ENCODE measurements around the gene CBFB. TPM values are rescaled to one million over a fixed set of nuclear protein-coding genes. Genes with fewer than 3 reads are reported as not detected.

CBFB gene
- total and polyA plus RNA-seq, 5 donors from 2014 or later = 60.9 to 108 (median 83.6) TPM

DNA sequence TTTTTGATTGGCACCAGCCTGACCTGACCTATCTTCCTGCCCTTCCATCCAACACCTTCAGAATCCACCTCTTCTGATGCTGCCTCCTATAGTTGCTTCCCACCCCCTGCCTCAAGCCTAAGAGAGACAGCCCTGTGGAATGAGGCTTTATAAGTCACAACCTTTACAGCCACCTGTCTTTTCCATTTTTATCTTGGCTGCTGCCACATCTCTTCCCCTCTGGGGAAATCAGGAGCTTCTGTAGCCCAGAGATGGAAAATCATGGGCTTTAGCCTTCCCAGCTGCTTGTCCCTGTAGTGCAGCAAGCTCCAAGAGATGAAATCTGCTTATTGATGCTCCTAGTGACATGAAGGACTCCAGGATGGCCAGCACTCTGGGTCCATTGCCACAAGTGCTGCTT lies 99.5 kb downstream of the CBFB start:
- Mint-ChIP-seq H3K4me1 (peaks cover 0 to 2% (median 0%) of the 10 kb centered on the region in 4 donors), H3K36me3 (peaks cover 42% of the 10 kb centered on the region), H3K4me3 (no peak overlapping the region), H3K27ac (peak overlapping the region in 1 of 3 donors; percentile 67), H3K9me3 (no peaks in the 10 kb centered on the region), H3K27me3 (no peaks in the 10 kb centered on the region)
- no peak overlapping the region for H3K4me3 ChIP-seq (ENCODE audit: low read depth, low read length)
- no peak overlapping the region for H3K27ac ChIP-seq (ENCODE audit: insufficient read depth, low read length, poor library complexity, severe bottlenecking)
- H3K9me3 ChIP-seq (ENCODE audit: control insufficient read depth in 2 of 2, low read length in 2 of 2) = no peaks in the 10 kb centered on the region
- DNase-seq (no peak), ATAC-seq (ENCODE audit: low read depth in 2 of 2) (no peak)
- H3K36me3 ChIP-seq (ENCODE audit: control insufficient read depth, insufficient read depth, low read length) = peaks cover 50% of the 10 kb centered on the region
- H3K27me3 ChIP-seq (ENCODE audit: control insufficient read depth, insufficient read depth, low read length) = no peaks in the 10 kb centered on the region
- no peaks in the 10 kb centered on the region for H3K4me1 ChIP-seq (ENCODE audit: control insufficient read depth, insufficient read depth, low read length, poor library complexity, severe bottlenecking)

DNA sequence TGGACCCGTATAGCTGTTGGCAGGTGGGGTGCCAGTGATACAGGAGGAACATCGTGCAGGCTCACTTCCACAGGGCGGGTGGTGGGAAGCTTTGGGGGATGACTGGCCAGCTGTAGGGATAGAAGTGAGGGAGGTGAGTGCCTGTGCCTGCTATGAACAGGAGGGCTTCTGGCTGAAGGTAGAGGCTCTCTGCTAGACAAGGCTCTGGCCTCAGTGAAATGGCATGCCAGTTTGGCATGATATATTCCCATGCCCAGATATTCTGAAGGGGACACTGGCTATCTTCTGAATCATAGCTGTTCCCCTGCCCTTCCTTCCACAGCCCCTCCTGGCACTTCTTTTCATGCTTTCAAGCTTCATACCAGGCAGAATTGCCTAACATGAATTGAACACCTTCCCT lies 99.9 kb downstream of the CBFB start:
- ATAC-seq (ENCODE audit: low read depth in 2 of 2) (no peak), DNase-seq (no peak)
- H3K9me3 ChIP-seq (ENCODE audit: control insufficient read depth in 2 of 2, low read length in 2 of 2) = no peaks in the 10 kb centered on the region
- peaks cover 38% of the 10 kb centered on the region for H3K36me3 Mint-ChIP-seq
- no peak overlapping the region for H3K27ac ChIP-seq (ENCODE audit: insufficient read depth, low read length, poor library complexity, severe bottlenecking)
- H3K4me1 Mint-ChIP-seq = no peaks in the 10 kb centered on the region
- H3K4me1 ChIP-seq (ENCODE audit: control insufficient read depth, insufficient read depth, low read length, poor library complexity, severe bottlenecking) = no peaks in the 10 kb centered on the region
- no peaks in the 10 kb centered on the region for H3K9me3 Mint-ChIP-seq
- H3K36me3 ChIP-seq (ENCODE audit: control insufficient read depth, insufficient read depth, low read length) = peaks cover 49% of the 10 kb centered on the region
- no peaks in the 10 kb centered on the region for H3K27me3 ChIP-seq (ENCODE audit: control insufficient read depth, insufficient read depth, low read length)
- H3K4me3 Mint-ChIP-seq = no peak overlapping the region
- H3K4me3 ChIP-seq (ENCODE audit: low read depth, low read length) = no peak overlapping the region
- H3K27ac Mint-ChIP-seq = no peak overlapping the region
- no peaks in the 10 kb centered on the region for H3K27me3 Mint-ChIP-seq

DNA sequence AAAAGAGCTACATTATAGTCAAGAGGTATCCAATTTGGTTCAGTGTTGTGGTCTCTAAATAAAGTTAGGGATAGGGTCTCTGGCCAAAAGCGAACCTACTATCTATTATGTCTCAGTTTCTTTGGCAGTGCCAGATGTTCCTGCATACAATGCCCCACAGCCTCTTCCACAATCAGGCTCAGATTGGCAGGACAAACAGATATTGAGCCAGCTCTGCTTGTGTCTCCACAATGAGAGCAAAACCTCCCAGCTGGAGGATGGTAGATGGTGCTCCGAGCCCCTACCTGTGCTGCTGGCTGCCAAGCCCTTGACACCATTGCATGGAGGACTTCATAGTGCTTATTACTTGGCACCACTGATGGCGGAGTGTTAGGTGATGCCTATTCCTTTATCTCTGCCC lies 100.5 kb downstream of the CBFB start:
- H3K27ac Mint-ChIP-seq = no peak overlapping the region
- no peaks in the 10 kb centered on the region for H3K4me1 Mint-ChIP-seq
- H3K4me3 Mint-ChIP-seq = no peak overlapping the region
- no peaks in the 10 kb centered on the region for H3K9me3 Mint-ChIP-seq
- ATAC-seq (ENCODE audit: low read depth in 2 of 2) (no peak), DNase-seq (no peak)
- H3K27ac ChIP-seq (ENCODE audit: insufficient read depth, low read length, poor library complexity, severe bottlenecking) = no peak overlapping the region
- peaks cover 50% of the 10 kb centered on the region for H3K36me3 ChIP-seq (ENCODE audit: control insufficient read depth, insufficient read depth, low read length)
- no peaks in the 10 kb centered on the region for H3K27me3 Mint-ChIP-seq
- peaks cover 37% of the 10 kb centered on the region for H3K36me3 Mint-ChIP-seq
- H3K9me3 ChIP-seq (ENCODE audit: control insufficient read depth in 2 of 2, low read length in 2 of 2) = no peaks in the 10 kb centered on the region
- no peaks in the 10 kb centered on the region for H3K4me1 ChIP-seq (ENCODE audit: control insufficient read depth, insufficient read depth, low read length, poor library complexity, severe bottlenecking)
- no peak overlapping the region for H3K4me3 ChIP-seq (ENCODE audit: low read depth, low read length)
- H3K27me3 ChIP-seq (ENCODE audit: control insufficient read depth, insufficient read depth, low read length) = no peaks in the 10 kb centered on the region

DNA sequence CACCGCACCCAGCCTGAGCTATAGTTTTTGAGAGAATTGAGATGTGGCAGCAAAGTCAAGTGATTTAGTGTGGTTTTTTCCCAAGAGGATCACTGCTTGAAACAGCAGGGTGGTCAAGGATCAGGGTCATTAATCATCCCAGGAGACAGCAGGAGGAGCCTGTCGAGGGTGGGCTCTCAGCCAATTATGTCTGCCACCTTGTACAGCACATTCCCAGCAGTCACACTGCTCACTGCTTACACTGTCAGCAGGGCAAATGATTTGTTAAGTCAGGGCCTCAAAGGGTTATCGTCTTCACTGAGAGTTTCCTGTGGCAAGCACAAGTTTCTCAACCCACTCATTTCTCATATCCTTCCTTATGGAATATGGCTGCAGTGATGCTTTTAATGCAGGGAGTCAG lies 108.7 kb downstream of the CBFB start:
- no peaks in the 10 kb centered on the region for H3K27me3 ChIP-seq (ENCODE audit: control insufficient read depth, insufficient read depth, low read length)
- no peak overlapping the region for H3K4me3 ChIP-seq (ENCODE audit: low read depth, low read length)
- H3K27ac ChIP-seq (ENCODE audit: insufficient read depth, low read length, poor library complexity, severe bottlenecking) = no peak overlapping the region
- Mint-ChIP-seq H3K27ac (no peak overlapping the region), H3K27me3 (no peaks in the 10 kb centered on the region), H3K4me3 (no peak overlapping the region), H3K4me1 (no peaks in the 10 kb centered on the region), H3K9me3 (no peaks in the 10 kb centered on the region), H3K36me3 (peaks cover 54% of the 10 kb centered on the region)
- DNase-seq (no peak), ATAC-seq (ENCODE audit: low read depth in 2 of 2) (no peak)
- peaks cover 72% of the 10 kb centered on the region for H3K36me3 ChIP-seq (ENCODE audit: control insufficient read depth, insufficient read depth, low read length)
- H3K4me1 ChIP-seq (ENCODE audit: control insufficient read depth, insufficient read depth, low read length, poor library complexity, severe bottlenecking) = no peaks in the 10 kb centered on the region
- no peaks in the 10 kb centered on the region for H3K9me3 ChIP-seq (ENCODE audit: control insufficient read depth in 2 of 2, low read length in 2 of 2)

DNA sequence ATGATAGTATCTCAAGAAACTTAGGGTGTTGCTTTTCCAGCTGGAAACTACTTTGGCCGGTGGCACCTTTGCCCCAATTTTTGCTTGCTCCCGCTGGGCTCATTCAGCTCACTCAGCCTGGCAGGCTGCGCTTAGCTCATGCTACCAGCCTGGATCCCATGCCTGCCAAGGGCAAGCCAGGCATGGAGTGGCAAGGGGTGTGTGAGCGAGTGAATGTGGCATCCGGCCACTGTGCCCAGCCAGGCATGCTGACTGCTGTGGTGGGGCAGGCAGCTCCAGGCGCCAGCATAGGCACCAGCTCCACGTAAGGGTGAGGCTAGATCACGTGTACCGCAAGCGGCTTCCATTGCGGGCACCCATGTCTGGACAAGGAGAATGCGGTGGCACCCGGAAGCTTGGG lies 112.4 kb downstream of the CBFB start:
- no peak overlapping the region for H3K27ac Mint-ChIP-seq
- Histone ChIP-seq H3K27ac (ENCODE audit: insufficient read depth, low read length, poor library complexity, severe bottlenecking) (no peak overlapping the region), H3K4me3 (ENCODE audit: low read depth, low read length) (no peak overlapping the region), H3K27me3 (ENCODE audit: control insufficient read depth, insufficient read depth, low read length) (no peaks in the 10 kb centered on the region), H3K4me1 (ENCODE audit: control insufficient read depth, insufficient read depth, low read length, poor library complexity, severe bottlenecking) (no peaks in the 10 kb centered on the region), H3K9me3 (ENCODE audit: control insufficient read depth in 2 of 2, low read length in 2 of 2) (no peaks in the 10 kb centered on the region), H3K36me3 (ENCODE audit: control insufficient read depth, insufficient read depth, low read length) (peaks cover 69% of the 10 kb centered on the region)
- no peaks in the 10 kb centered on the region for H3K4me1 Mint-ChIP-seq
- DNase-seq (no peak), ATAC-seq (ENCODE audit: low read depth in 2 of 2) (no peak)
- peaks cover 68% of the 10 kb centered on the region for H3K36me3 Mint-ChIP-seq
- no peak overlapping the region for H3K4me3 Mint-ChIP-seq
- no peaks in the 10 kb centered on the region for H3K27me3 Mint-ChIP-seq
- no peaks in the 10 kb centered on the region for H3K9me3 Mint-ChIP-seq

DNA sequence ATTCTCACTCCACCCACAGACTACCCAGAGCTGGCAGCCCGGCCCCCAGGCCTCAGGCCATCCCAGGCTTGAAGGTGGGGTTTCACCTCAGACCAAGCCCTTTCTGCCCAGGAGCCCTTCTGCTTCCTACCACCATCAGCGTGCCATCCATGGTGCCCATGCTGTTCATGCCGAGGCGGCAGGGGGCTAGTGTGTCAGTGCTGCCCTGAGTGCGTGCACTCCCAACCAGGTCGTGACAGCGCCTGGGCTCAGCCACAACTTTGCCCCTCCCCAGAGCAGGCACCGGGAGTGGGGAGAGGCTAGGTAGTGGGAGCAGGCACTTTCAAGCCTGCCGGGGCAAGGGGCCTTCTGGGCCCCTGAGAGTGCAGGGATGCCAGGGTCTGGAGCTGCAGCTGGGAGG lies 113.4 kb downstream of the CBFB start:
- H3K9me3 ChIP-seq (ENCODE audit: control insufficient read depth in 2 of 2, low read length in 2 of 2) = no peaks in the 10 kb centered on the region
- H3K4me1 ChIP-seq (ENCODE audit: control insufficient read depth, insufficient read depth, low read length, poor library complexity, severe bottlenecking) = no peaks in the 10 kb centered on the region
- H3K36me3 Mint-ChIP-seq = peaks cover 76% of the 10 kb centered on the region
- H3K27me3 ChIP-seq (ENCODE audit: control insufficient read depth, insufficient read depth, low read length) = no peaks in the 10 kb centered on the region
- no peaks in the 10 kb centered on the region for H3K27me3 Mint-ChIP-seq
- no peaks in the 10 kb centered on the region for H3K4me1 Mint-ChIP-seq
- no peak overlapping the region for H3K4me3 Mint-ChIP-seq
- no peak overlapping the region for H3K27ac ChIP-seq (ENCODE audit: insufficient read depth, low read length, poor library complexity, severe bottlenecking)
- peaks cover 71% of the 10 kb centered on the region for H3K36me3 ChIP-seq (ENCODE audit: control insufficient read depth, insufficient read depth, low read length)
- ATAC-seq (ENCODE audit: low read depth in 2 of 2) (no peak), DNase-seq (no peak)
- H3K9me3 Mint-ChIP-seq = no peaks in the 10 kb centered on the region
- H3K4me3 ChIP-seq (ENCODE audit: low read depth, low read length) = no peak overlapping the region
- H3K27ac Mint-ChIP-seq = no peak overlapping the region

DNA sequence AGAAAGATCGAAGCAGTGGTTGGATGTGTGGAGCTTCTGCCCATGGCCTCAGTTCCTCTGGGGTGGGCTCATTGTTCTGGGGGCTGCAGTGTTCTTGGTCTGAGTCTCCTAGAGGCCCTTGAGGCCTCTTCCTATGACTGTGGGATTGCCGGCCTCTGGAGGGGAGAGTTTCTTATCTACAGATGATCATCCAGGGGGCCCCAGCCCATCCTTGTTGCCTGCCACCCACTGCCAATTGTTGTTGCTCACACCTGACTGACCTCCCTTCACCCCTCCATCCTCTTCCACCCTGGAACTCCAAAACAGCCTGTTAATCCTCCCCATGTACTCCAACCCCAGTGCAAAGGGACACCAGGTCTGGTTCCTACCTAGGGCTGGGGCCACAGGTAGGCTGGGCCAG lies 116.0 kb downstream of the CBFB start:
- no peak for DNase-seq
- H3K4me3 ChIP-seq (ENCODE audit: low read depth, low read length) = no peak overlapping the region
- Mint-ChIP-seq H3K36me3 (peaks cover 73% of the 10 kb centered on the region), H3K27ac (peak overlapping the region in 1 of 3 donors; percentile 38), H3K4me1 (peaks cover 0 to 5% (median 1%) of the 10 kb centered on the region in 4 donors), H3K4me3 (peak overlapping the region in 1 of 4 donors; percentile 15), H3K27me3 (peaks cover 5% of the 10 kb centered on the region), H3K9me3 (no peaks in the 10 kb centered on the region)
- no peaks in the 10 kb centered on the region for H3K27me3 ChIP-seq (ENCODE audit: control insufficient read depth, insufficient read depth, low read length)
- H3K36me3 ChIP-seq (ENCODE audit: control insufficient read depth, insufficient read depth, low read length) = peaks cover 61% of the 10 kb centered on the region
- no peaks in the 10 kb centered on the region for H3K9me3 ChIP-seq (ENCODE audit: control insufficient read depth in 2 of 2, low read length in 2 of 2)
- ATAC-seq (ENCODE audit: low read depth in 2 of 2) = no peak
- H3K4me1 ChIP-seq (ENCODE audit: control insufficient read depth, insufficient read depth, low read length, poor library complexity, severe bottlenecking) = peaks cover 3% of the 10 kb centered on the region
- no peak overlapping the region for H3K27ac ChIP-seq (ENCODE audit: insufficient read depth, low read length, poor library complexity, severe bottlenecking)

DNA sequence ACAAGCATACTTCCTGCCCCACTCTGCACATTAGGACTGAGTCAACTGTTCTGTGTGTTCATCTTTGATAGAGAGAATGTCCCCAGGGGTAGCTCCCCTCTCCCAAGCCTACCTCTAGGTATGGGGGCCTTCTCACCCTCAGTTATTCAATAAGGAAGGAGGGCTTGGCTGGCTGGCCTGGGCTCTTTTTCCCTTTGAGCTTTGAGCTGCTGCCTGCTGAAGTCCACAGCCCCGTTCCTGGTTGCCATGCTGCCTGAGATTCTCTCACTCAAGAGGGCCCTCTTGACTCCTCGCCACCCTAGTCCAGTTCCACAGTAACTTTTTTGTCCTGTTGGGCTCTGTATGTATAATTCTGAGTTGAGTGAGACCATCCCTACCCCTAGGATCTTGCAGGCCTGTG lies 116.8 kb downstream of the CBFB start:
- Mint-ChIP-seq H3K9me3 (no peaks in the 10 kb centered on the region), H3K36me3 (peaks cover 65% of the 10 kb centered on the region)

More for the DNA sequence above, 116.8 kb downstream of the CBFB start:
- H3K4me1 ChIP-seq (ENCODE audit: control insufficient read depth, insufficient read depth, low read length, poor library complexity, severe bottlenecking) = peaks cover 11% of the 10 kb centered on the region
- Mint-ChIP-seq H3K4me3 (no peak overlapping the region), H3K4me1 (peaks cover 0 to 5% (median 1%) of the 10 kb centered on the region in 4 donors), H3K27me3 (peaks cover 5% of the 10 kb centered on the region), H3K27ac (no peak overlapping the region)
- H3K27me3 ChIP-seq (ENCODE audit: control insufficient read depth, insufficient read depth, low read length) = no peaks in the 10 kb centered on the region
- H3K27ac ChIP-seq (ENCODE audit: insufficient read depth, low read length, poor library complexity, severe bottlenecking) = no peak overlapping the region
- H3K9me3 ChIP-seq (ENCODE audit: control insufficient read depth in 2 of 2, low read length in 2 of 2) = no peaks in the 10 kb centered on the region
- H3K4me3 ChIP-seq (ENCODE audit: low read depth, low read length) = no peak overlapping the region
- ATAC-seq (ENCODE audit: low read depth in 2 of 2) = no peak
- no peak for DNase-seq
- H3K36me3 ChIP-seq (ENCODE audit: control insufficient read depth, insufficient read depth, low read length) = peaks cover 53% of the 10 kb centered on the region

Data from CD4-positive, CD25-positive, alpha-beta regulatory T cell (primary cell).